HCT116 (cell line): ENCODE results near the gene CCDC126. TPM values are rescaled to one million over a fixed set of nuclear protein-coding genes. Genes with fewer than 3 reads are reported as not detected.

ENCODE experiments used
- ATAC-seq: fragments of 200-7000 bp; cut with Tn5 transposase; 2 replicates; pipeline ENCODE4 v1.9.1; 2020; ENCODE audit warnings: mild to moderate bottlenecking, moderate library complexity
- BruUV-seq: library from RNA; stranded (reverse); fragments of 400-500 nt; replicated peaks from 2 replicates; lab custom pipeline; 2021; lab: Mats Ljungman, UMichigan
- CTCF ChIA-PET: fragments of 300-600 bp; sonication (Branson Sonifier 250); formaldehyde crosslinking; loops from one replicate; lab custom pipeline; 2021; ENCODE audit warnings: antibody characterized with exemption; lab: Charles Lee
- POLR2A ChIA-PET: fragments of 300-600, 350-600 bp; sonication (Branson Sonifier 250); formaldehyde crosslinking; loops from one replicate; lab custom pipeline; 2021; ENCODE audit warnings: antibody characterized with exemption; lab: Charles Lee
- RAD21 ChIA-PET, 2 experiments: fragments of 300-600 bp; sonication (Branson Sonifier 250); formaldehyde crosslinking; loops; one replicate each; lab custom pipeline; 2023; ENCODE audit warnings: low total read pairs in 2 of 2; ENCODE audit not compliant: uncharacterized antibody in 2 of 2, unreplicated experiment in 2 of 2, low non-redundant PET in 1 of 2; lab: Charles Lee
- DNase-seq: peaks from one replicate; pipeline ENCODE4 v3.0.0-alpha.2; 2010; ENCODE audit warnings: low read depth, low spot score
- H2AFZ ChIP-seq: fragments of 200-600 bp; shearing (Covaris generic), sonication (generic); 2 replicates; pipeline ENCODE4 v1.6.1; 2017; ENCODE audit warnings: low read depth, mixed run types, mixed read lengths, antibody characterized with exemption, low read length; ENCODE audit not compliant: poor library complexity, severe bottlenecking
- H3K27ac ChIP-seq: 2 replicates; pipeline ENCODE4 v1.5.1; 2012; ENCODE audit warnings: low read depth, low read length
- H3K27me3 ChIP-seq: fragments of 200-600 bp; sonication (generic); 2 replicates; pipeline ENCODE4 v1.6.1; 2016; ENCODE audit warnings: mixed run types, low read length, mixed read lengths; ENCODE audit not compliant: insufficient read depth
- H3K36me3 ChIP-seq, 2 experiments: fragments of 200-500 bp in 1 of 2; fragments of 200-600 bp in 1 of 2; sonication (Bioruptor generic) in 1 of 2; sonication (generic) in 1 of 2; 2 replicates each; pipeline versions ENCODE4 v1.5.1 to v1.6.1; 2014 to 2016; ENCODE audit warnings: low read length in 2 of 2, inconsistent platforms in 1 of 2, mixed read lengths in 1 of 2, mixed run types in 1 of 2; ENCODE audit not compliant: insufficient read depth in 2 of 2, control insufficient read depth in 1 of 2
- H3K4me1 ChIP-seq, 2 experiments: fragments of 200-600 bp in 1 of 2; sonication (generic) in 1 of 2; 2 replicates each; pipeline versions ENCODE4 v1.5.1 to v1.6.1; 2012 to 2017; ENCODE audit warnings: low read length in 2 of 2, inconsistent platforms in 1 of 2, mild to moderate bottlenecking in 1 of 2, mixed read lengths in 1 of 2, mixed run types in 1 of 2, moderate library complexity in 1 of 2; ENCODE audit not compliant: insufficient read depth in 2 of 2, control insufficient read depth in 1 of 2
- H3K4me2 ChIP-seq: fragments of 200-600 bp; sonication (generic); 2 replicates; pipeline ENCODE4 v1.6.1; 2017; ENCODE audit warnings: mixed run types, low read length, mixed read lengths
- H3K4me3 ChIP-seq, 2 experiments: fragments of 200-600 bp in 1 of 2; sonication (generic) in 1 of 2; replicated peaks in 1 of 2; 2 replicates each; pipeline ENCODE4 v1.5.1; 2011 to 2016; ENCODE audit warnings: low read length in 2 of 2, control low read depth in 1 of 2, low read depth in 1 of 2, mild to moderate bottlenecking in 1 of 2, mixed read lengths in 1 of 2, mixed run types in 1 of 2
- H3K79me2 ChIP-seq: fragments of 200-600 bp; sonication (generic); 2 replicates; pipeline ENCODE4 v1.6.1; 2017; ENCODE audit warnings: mild to moderate bottlenecking, mixed run types, low read length, moderate library complexity, mixed read lengths; ENCODE audit not compliant: insufficient read depth
- H3K9ac ChIP-seq: fragments of 200-600 bp; sonication (generic); 2 replicates; pipeline ENCODE4 v1.6.1; 2016; ENCODE audit warnings: low read length, mixed read lengths
- H3K9me2 ChIP-seq: fragments of 200-600 bp; sonication (generic), shearing (Covaris generic); 2 replicates; pipeline ENCODE4 v1.6.1; 2017; ENCODE audit warnings: mixed run types, mild to moderate bottlenecking, moderate library complexity; ENCODE audit not compliant: insufficient read depth
- H3K9me3 ChIP-seq, 2 experiments: fragments of 200-500 bp in 1 of 2; fragments of 200-600 bp in 1 of 2; sonication (Bioruptor generic) in 1 of 2; sonication (generic) in 1 of 2; 2 replicates each; pipeline ENCODE4 v1.6.1; 2014 to 2017; ENCODE audit warnings: low read length in 2 of 2, mixed read lengths in 2 of 2, inconsistent platforms in 1 of 2, low read depth in 1 of 2, mild to moderate bottlenecking in 1 of 2, mixed run types in 1 of 2, moderate library complexity in 1 of 2; ENCODE audit not compliant: control insufficient read depth in 1 of 2, insufficient read depth in 1 of 2
- H4K20me1 ChIP-seq: fragments of 200-600 bp; sonication (generic), shearing (Covaris generic); 2 replicates; pipeline ENCODE4 v1.6.1; 2017; ENCODE audit warnings: mixed run types, mild to moderate bottlenecking, moderate library complexity; ENCODE audit not compliant: insufficient read depth
- ATF3 ChIP-seq: IDR thresholded peaks from 2 replicates; pipeline ENCODE4 v1.6.1; 2012
- CEBPB ChIP-seq: IDR thresholded peaks from 2 replicates; pipeline ENCODE4 v1.6.1; 2012; ENCODE audit warnings: low read depth
- EGR1 ChIP-seq: IDR thresholded peaks from 2 replicates; pipeline ENCODE4 v1.6.1; 2012; ENCODE audit warnings: low read depth
- EZH2phosphoT487 ChIP-seq: fragments of 200-600 bp; IDR thresholded peaks from 2 replicates; pipeline ENCODE4 v1.6.1; 2018; ENCODE audit warnings: antibody characterized with exemption, borderline replicate concordance
- FOSL1 ChIP-seq: IDR thresholded peaks from 2 replicates; pipeline ENCODE4 v1.6.1; 2012; ENCODE audit warnings: low read depth
- JUND ChIP-seq: IDR thresholded peaks from 2 replicates; pipeline ENCODE4 v1.6.1; 2012
- POLR2A ChIP-seq: IDR thresholded peaks from 2 replicates; pipeline ENCODE4 v1.7.0; 2011; ENCODE audit warnings: borderline replicate concordance; ENCODE audit not compliant: insufficient read depth, insufficient read length; ENCODE audit errors: extremely low read depth
- RAD21 ChIP-seq: IDR thresholded peaks from 2 replicates; pipeline ENCODE4 v1.6.1; 2012; ENCODE audit warnings: low read depth, mild to moderate bottlenecking
- REST ChIP-seq: IDR thresholded peaks from 2 replicates; pipeline ENCODE4 v1.6.1; 2012; ENCODE audit warnings: low read depth
- SIN3A ChIP-seq: IDR thresholded peaks from 2 replicates; pipeline ENCODE4 v1.6.1; 2012; ENCODE audit warnings: low read depth
- SRF ChIP-seq: IDR thresholded peaks from 2 replicates; pipeline ENCODE4 v1.6.1; 2012; ENCODE audit warnings: low read depth
- YY1 ChIP-seq: IDR thresholded peaks from 2 replicates; pipeline ENCODE4 v1.6.1; 2011; ENCODE audit warnings: low read length, low read depth, moderate library complexity, mild to moderate bottlenecking; ENCODE audit not compliant: insufficient replicate concordance; ENCODE audit errors: extremely low read depth
- ZFX ChIP-seq: fragments of 450-650 bp; IDR thresholded peaks from 2 replicates; pipeline ENCODE4 v1.6.1; 2017
- ZNF274 ChIP-seq: fragments of 200-500 bp; sonication (Bioruptor generic); IDR thresholded peaks from 2 replicates; pipeline ENCODE4 v1.6.1; 2014; ENCODE audit warnings: mild to moderate bottlenecking, low read depth, low read length, inconsistent platforms
- intact Hi-C: fragments of 100-400 bp; cut with micrococcal nuclease; formaldehyde crosslinking; loops from 2 replicates; pipeline ENCODE4 v1.10.0; 2022
- total RNA-seq: library from RNA; stranded (reverse); gene quantifications from one replicate; pipeline ENCODE4 v1.2.1, GENCODE V29; 2021; ENCODE audit not compliant: unreplicated experiment
- TF ChIP-seq, protein P1 (sequence below): IDR thresholded peaks from 2 replicates; pipeline ENCODE4 v1.6.1; 2011; ENCODE audit warnings: mild to moderate bottlenecking, low read length, moderate library complexity; ENCODE audit not compliant: insufficient replicate concordance; ENCODE audit errors: extremely low read depth

Gene CCDC126
- total RNA-seq, 1 experiment from 2014 or later: 5.0 TPM

DNA sequence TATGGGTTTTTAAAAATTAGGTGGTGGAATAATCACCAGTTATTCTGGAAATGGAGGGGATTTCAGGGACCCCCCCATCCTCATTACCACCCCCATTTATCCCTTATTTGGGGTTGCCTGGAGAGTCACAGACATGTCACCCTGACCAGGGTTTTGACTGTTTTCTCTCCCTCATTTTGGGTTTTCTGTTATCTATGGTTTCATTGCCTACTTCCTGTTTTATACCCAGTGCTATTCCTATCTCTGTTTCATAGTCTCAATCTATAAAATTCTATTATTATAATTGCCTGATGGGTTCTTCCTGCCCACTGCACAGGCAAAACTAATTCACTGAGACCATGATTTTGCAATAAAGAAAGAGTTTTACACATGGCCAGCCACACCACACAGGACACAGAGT, 66.9 kb downstream of the CCDC126 start:
- BruUV-seq: no TSS peak
- Histone ChIP-seq H4K20me1 (no peaks in the 10 kb centered on the region), H3K27ac (no peak overlapping the region), H3K4me1 (no peaks in the 10 kb centered on the region), H3K9me3 (no peaks in the 10 kb centered on the region), H3K9me2 (no peaks in the 10 kb centered on the region; the same call in 1 of the 2 replicates), H3K4me2 (no peak overlapping the region), H2AFZ (no peak overlapping the region), H3K4me3 (no peak overlapping the region), H3K27me3 (no peaks in the 10 kb centered on the region), H3K36me3 (no peaks in the 10 kb centered on the region), H3K9ac (no peak overlapping the region), H3K79me2 (no peaks in the 10 kb centered on the region)
- CTCF ChIA-PET: no interaction called here
- intact Hi-C loops: no loop called here
- POLR2A ChIA-PET: no interaction called here
- ATAC-seq: no peak
- TF ChIP-seq POLR2A: no peak
- no peak for TF ChIP-seq REST
- TF ChIP-seq ZNF274: no peak
- TF ChIP-seq SRF: no peak
- no peak for TF ChIP-seq EZH2phosphoT487
- TF ChIP-seq SIN3A: no peak
- TF ChIP-seq, protein P1, sequence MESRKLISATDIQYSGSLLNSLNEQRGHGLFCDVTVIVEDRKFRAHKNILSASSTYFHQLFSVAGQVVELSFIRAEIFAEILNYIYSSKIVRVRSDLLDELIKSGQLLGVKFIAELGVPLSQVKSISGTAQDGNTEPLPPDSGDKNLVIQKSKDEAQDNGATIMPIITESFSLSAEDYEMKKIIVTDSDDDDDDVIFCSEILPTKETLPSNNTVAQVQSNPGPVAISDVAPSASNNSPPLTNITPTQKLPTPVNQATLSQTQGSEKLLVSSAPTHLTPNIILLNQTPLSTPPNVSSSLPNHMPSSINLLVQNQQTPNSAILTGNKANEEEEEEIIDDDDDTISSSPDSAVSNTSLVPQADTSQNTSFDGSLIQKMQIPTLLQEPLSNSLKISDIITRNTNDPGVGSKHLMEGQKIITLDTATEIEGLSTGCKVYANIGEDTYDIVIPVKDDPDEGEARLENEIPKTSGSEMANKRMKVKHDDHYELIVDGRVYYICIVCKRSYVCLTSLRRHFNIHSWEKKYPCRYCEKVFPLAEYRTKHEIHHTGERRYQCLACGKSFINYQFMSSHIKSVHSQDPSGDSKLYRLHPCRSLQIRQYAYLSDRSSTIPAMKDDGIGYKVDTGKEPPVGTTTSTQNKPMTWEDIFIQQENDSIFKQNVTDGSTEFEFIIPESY: no peak
- no peak for TF ChIP-seq YY1
- TF ChIP-seq FOSL1: no peak
- TF ChIP-seq JUND: no peak
- TF ChIP-seq ATF3: no peak
- TF ChIP-seq ZFX: no peak
- TF ChIP-seq EGR1: no peak
- no peak for TF ChIP-seq CEBPB
- no peak for TF ChIP-seq RAD21
- DNase-seq: no peak
- RAD21 ChIA-PET: no interaction called here
